ENCODE data around the gene TSPEAR.

Gene TSPEAR

GRCh38 chr21:44756423-44757185, 45.2 kb upstream of the TSPEAR start:
- Histone ChIP-seq H3K4me3 (no peak overlapping the region), H3K27ac (no peak overlapping the region)
- DNase-seq (ENCODE audit: low spot score): no peak
- no peak for TF ChIP-seq CTCF (IDR thresholded peaks at IDR 0.05)

- no peak overlapping the region for H3K27ac ChIP-seq
- H3K4me3 ChIP-seq: no peak overlapping the region
- TF ChIP-seq CTCF (IDR thresholded peaks at IDR 0.05): no peak
- DNase-seq (ENCODE audit: low spot score): no peak
These were observed 43.9 kb upstream of the TSPEAR start for GRCh38 chr21:44755227-44755626.

GRCh38 chr21:44753357-44753756, 42.0 kb upstream of the TSPEAR start:
- no peak for TF ChIP-seq CTCF (IDR thresholded peaks at IDR 0.05)
- no peak overlapping the region for H3K27ac ChIP-seq
- no peak for DNase-seq (ENCODE audit: low spot score)
- no peak overlapping the region for H3K4me3 ChIP-seq

GRCh38 chr21:44752671-44753235, 41.4 kb upstream of the TSPEAR start:
- DNase-seq (ENCODE audit: low spot score): no peak
- no peak for TF ChIP-seq CTCF (IDR thresholded peaks at IDR 0.05)
- Histone ChIP-seq H3K4me3 (no peak overlapping the region), H3K27ac (no peak overlapping the region)

- Histone ChIP-seq H3K4me3 (no peak overlapping the region), H3K27ac (no peak overlapping the region)
- TF ChIP-seq CTCF (IDR thresholded peaks at IDR 0.05): no peak
- DNase-seq (ENCODE audit: low spot score): no peak
These were observed 40.6 kb upstream of the TSPEAR start for GRCh38 chr21:44751799-44752636.

- no peak for DNase-seq (ENCODE audit: low spot score)
- Histone ChIP-seq H3K4me3 (no peak overlapping the region), H3K27ac (no peak overlapping the region)
- TF ChIP-seq CTCF (IDR thresholded peaks at IDR 0.05): no peak
These were observed 39.9 kb upstream of the TSPEAR start for GRCh38 chr21:44751186-44751798.
